Right renal cortex interstitium (tissue), 3 donors: ENCODE measurements around the gene ATP9A. TPM values are rescaled to one million over a fixed set of nuclear protein-coding genes. Genes with fewer than 3 reads are reported as not detected.
"Not testable (repeated sequence)": the region's sequence is repeated elsewhere in the genome, so short reads cannot be mapped to it uniquely, and the experiment has no call there.

ENCODE experiments used
- DNase-seq, 3 donors: peaks; one replicate each; pipeline ENCODE4 v3.0.0-alpha.2; 2013; ENCODE audit warnings: low read depth in 3 of 3, low spot score in 2 of 3
- polyA plus RNA-seq, 3 donors: library from polyadenylated mRNA; unstranded; fragments of 120-200 nt; gene quantifications; one replicate each; pipeline ENCODE4 v1.2.1, GENCODE V29; 2013; ENCODE audit not compliant: insufficient read length in 3 of 3

ATP9A gene
- polyA plus RNA-seq: 10 to 100 TPM; 58.7 to 62.6 (median 61.4) TPM

GRCh38 chr20:51767867-51768758 lies at the start of gene ATP9A:
TSS of gene ATP9A (minus strand) at chr20:51768390. CDS start at chr20:51768369, 21 bp downstream.
- no peak for DNase-seq

GRCh38 chr20:51816856-51817255 lies 48.7 kb upstream of the ATP9A start:
- DNase-seq: not testable (repeated sequence)

GRCh38 chr20:51815383-51816076 lies 47.3 kb upstream of the ATP9A start:
- DNase-seq: no peak

GRCh38 chr20:51812861-51813260 lies 44.7 kb upstream of the ATP9A start:
- DNase-seq: no peak

- DNase-seq: no peak
Measured at GRCh38 chr20:51811514-51812128, 43.4 kb upstream of the ATP9A start.

- no peak for DNase-seq
Measured at GRCh38 chr20:51811042-51811355, 42.8 kb upstream of the ATP9A start.

GRCh38 chr20:51810155-51811041 lies 42.2 kb upstream of the ATP9A start:
- no peak for DNase-seq

GRCh38 chr20:51807720-51808250 lies 39.6 kb upstream of the ATP9A start:
- DNase-seq: no peak

- no peak for DNase-seq
Measured at GRCh38 chr20:51804754-51805153, 36.6 kb upstream of the ATP9A start.

GRCh38 chr20:51803148-51803854 lies 35.1 kb upstream of the ATP9A start:
- no peak for DNase-seq

GRCh38 chr20:51802170-51802751 lies 34.1 kb upstream of the ATP9A start, which contains the start of gene SALL4:
TSS of gene SALL4 (minus strand) at chr20:51802521. CDS start at chr20:51802408, 113 bp downstream.
- DNase-seq: no peak

GRCh38 chr20:51801823-51802123 lies 33.6 kb upstream of the ATP9A start:
- no peak for DNase-seq

- DNase-seq: no peak
Measured at GRCh38 chr20:51801122-51801822, 33.1 kb upstream of the ATP9A start.

- no peak for DNase-seq
Measured at GRCh38 chr20:51800872-51801121, 32.6 kb upstream of the ATP9A start.

GRCh38 chr20:51800060-51800871 lies 32.1 kb upstream of the ATP9A start:
- peak in 2 of 3 donors; percentile 65 to 71 for DNase-seq

GRCh38 chr20:51799401-51799860 lies 31.2 kb upstream of the ATP9A start:
- no peak for DNase-seq

GRCh38 chr20:51797357-51798025 lies 29.3 kb upstream of the ATP9A start:
- no peak for DNase-seq

- DNase-seq: no peak
Measured at GRCh38 chr20:51796340-51796739, 28.1 kb upstream of the ATP9A start.
